GM12878 (cell line): ENCODE results near the gene MRPL20. TPM values are rescaled to one million over a fixed set of nuclear protein-coding genes. Genes with fewer than 3 reads are reported as not detected.
"Not testable (repeated sequence)": the region's sequence is repeated elsewhere in the genome, so short reads cannot be mapped to it uniquely, and the experiment has no call there.

Experiments
- ATAC-seq: fragments of 200-7000 bp; cut with Tn5 transposase; 3 replicates; pipeline ENCODE4 v1.9.1; 2020; ENCODE audit warnings: mild to moderate bottlenecking, moderate library complexity
- BruUV-seq: library from RNA; stranded (reverse); fragments of 400-500 nt; replicated peaks from 2 replicates; lab custom pipeline; 2021; lab: Mats Ljungman, UMichigan
- CTCF ChIA-PET: fragments of 300-600 bp; sonication (Branson Sonifier 250); formaldehyde crosslinking; extraction: SDS; loops from one replicate; lab custom pipeline; 2021; ENCODE audit warnings: inconsistent platforms; lab: Yijun Ruan, JAX
- POLR2A ChIA-PET: fragments of 350-600 bp; formaldehyde crosslinking; extraction: SDS; loops from one replicate; lab custom pipeline; 2021; ENCODE audit warnings: inconsistent platforms; lab: Charles Lee
- RAD21 ChIA-PET: fragments of 300-600 bp; sonication (Branson Sonifier 250); formaldehyde crosslinking; loops from one replicate; lab custom pipeline; 2023; ENCODE audit warnings: antibody characterized with exemption; ENCODE audit not compliant: unreplicated experiment; lab: Charles Lee
- SMC1A ChIA-PET: fragments of 300-600 bp; sonication (Branson Sonifier 250); formaldehyde crosslinking; loops from one replicate; lab custom pipeline; 2023; ENCODE audit not compliant: unreplicated experiment, uncharacterized antibody; lab: Charles Lee
- DNase-seq: peaks from one replicate; pipeline ENCODE4 v3.0.0-alpha.2; 2011; ENCODE audit warnings: low read depth, low spot score
- FAIRE-seq: peaks from 3 replicates; lab custom pipeline; 2011; peaks lifted over from hg19 to GRCh38; lab: Jason Lieb, UNC
- H2AFZ ChIP-seq: 2 replicates; pipeline ENCODE4 v1.6.0; 2011; ENCODE audit warnings: low read depth, low read length, control low read depth; ENCODE audit not compliant: control insufficient read depth
- H3K27ac ChIP-seq: 2 replicates; pipeline ENCODE4 v1.5.1; 2011; ENCODE audit warnings: control low read depth; ENCODE audit not compliant: control insufficient read depth, insufficient read depth
- H3K27me3 ChIP-seq, 2 experiments: replicated peaks in 1 of 2; 2 replicates each; pipeline versions ENCODE4 v1.6.0 to v1.6.1; 2011; ENCODE audit warnings: low read length in 1 of 2; ENCODE audit not compliant: control insufficient read depth in 2 of 2, insufficient read depth in 2 of 2
- H3K36me3 ChIP-seq, 2 experiments: 2 replicates each; pipeline ENCODE4 v1.5.1; 2011; ENCODE audit warnings: low read length in 1 of 2; ENCODE audit not compliant: control insufficient read depth in 2 of 2, insufficient read depth in 2 of 2
- H3K4me1 ChIP-seq: 2 replicates; pipeline ENCODE4 v1.6.1; 2011; ENCODE audit warnings: mild to moderate bottlenecking, low read length, moderate library complexity, mixed read lengths; ENCODE audit not compliant: control insufficient read depth, insufficient read depth
- H3K4me2 ChIP-seq: 2 replicates; pipeline ENCODE4 v1.6.0; 2011; ENCODE audit warnings: control low read depth; ENCODE audit not compliant: control insufficient read depth, insufficient read depth
- H3K4me3 ChIP-seq: fragments of 200-600 bp; sonication (generic); 2 replicates; pipeline ENCODE4 v1.5.1; 2016
- H3K79me2 ChIP-seq: 2 replicates; pipeline ENCODE4 v1.6.0; 2011; ENCODE audit warnings: low read length; ENCODE audit not compliant: control insufficient read depth, insufficient read depth
- H3K9ac ChIP-seq: 2 replicates; pipeline ENCODE4 v1.8.0; 2011; ENCODE audit warnings: low read length, control low read depth, mixed read lengths; ENCODE audit not compliant: control insufficient read depth, insufficient read depth
- H3K9me3 ChIP-seq: replicated peaks from 3 replicates; pipeline ENCODE4 v1.5.1; 2011; ENCODE audit warnings: mild to moderate bottlenecking, low read length; ENCODE audit not compliant: control insufficient read depth, insufficient read depth
- H4K20me1 ChIP-seq: 2 replicates; pipeline ENCODE4 v1.6.0; 2011; ENCODE audit not compliant: control insufficient read depth, insufficient read depth
- CBFB ChIP-seq: IDR thresholded peaks from 2 replicates; pipeline ENCODE4 v1.6.1; 2016; ENCODE audit warnings: antibody characterized with exemption, low read depth
- FOS ChIP-seq: IDR thresholded peaks from 3 replicates; pipeline ENCODE4 v1.6.1; 2011; ENCODE audit warnings: borderline replicate concordance; ENCODE audit not compliant: insufficient read length; ENCODE audit errors: extremely low read depth
- NKRF ChIP-seq: fragments of 450-650 bp; conservative IDR thresholded peaks from 2 replicates; pipeline ENCODE4 v1.6.1; 2017; ENCODE audit warnings: mild to moderate bottlenecking, moderate library complexity
- SIX5 ChIP-seq: IDR thresholded peaks from 2 replicates; pipeline ENCODE4 v1.6.1; 2011; ENCODE audit warnings: mild to moderate bottlenecking, low read depth, low read length, moderate library complexity; ENCODE audit not compliant: severe bottlenecking
- USF1 ChIP-seq: IDR thresholded peaks from 2 replicates; pipeline ENCODE4 v1.6.1; 2011; ENCODE audit warnings: borderline replicate concordance, low read depth, mild to moderate bottlenecking, moderate library complexity, mixed read lengths, low read length; ENCODE audit not compliant: insufficient read depth; ENCODE audit errors: extremely low read length
- ZNF687 ChIP-seq: fragments of 450-650 bp; IDR thresholded peaks from 2 replicates; pipeline ENCODE4 v1.6.1; 2017; ENCODE audit warnings: mild to moderate bottlenecking, moderate library complexity
- WGBS: methylation state at CpG from one replicate; pipeline ENCODE4 v1.1.6; 2016; ENCODE audit warnings: low lambda C conversion rate; ENCODE audit not compliant: insufficient replicate concordance, insufficient coverage; ENCODE audit errors: missing lambda C conversion rate; 5-methylcytosine and 5-hydroxymethylcytosine counted together
- in situ Hi-C: fragments of 300-500 bp; cut with MboI; formaldehyde crosslinking; loops from 9 replicates; pipeline ENCODE4 v1.14.3; 2018; ENCODE audit warnings: mixed read lengths
- intact Hi-C: fragments of 100-400 bp; cut with micrococcal nuclease; formaldehyde crosslinking; loops from one replicate; pipeline ENCODE4 v1.14.2; 2022; ENCODE audit not compliant: unreplicated experiment
- polyA plus RNA-seq, 11 experiments: library from polyadenylated mRNA; depleted of rRNA in 4 of 11; unstranded in 6 of 11; stranded (reverse) in 5 of 11; fragments of >200 nt; fragmentation: Nextera tagmentation in 4 of 11; fragmentation: Illumina TruSeq in 1 of 11; extraction: Ambion mirVana in 4 of 11; extraction: Trizol in 1 of 11; gene quantifications; 1 replicate in 1 of 11; 2 replicates in 10 of 11; pipeline versions ENCODE4 v1.2.1 to v1.2.3, GENCODE V29; 2011 to 2016; ENCODE audit warnings: inconsistent platforms in 2 of 11, missing spikeins in 2 of 11, low read depth in 1 of 11
- total RNA-seq, 4 experiments: library from RNA; depleted of rRNA in 3 of 4; stranded (reverse); fragments of >200 nt in 3 of 4; fragmentation: Illumina TruSeq in 1 of 4; extraction: Trizol in 1 of 4; gene quantifications; 2 replicates each; pipeline versions ENCODE4 v1.2.1 to v1.2.3, GENCODE V29; 2013 to 2021

MRPL20 gene
- total and polyA plus RNA-seq, 10 of the 15 experiments (the other 5 are each of a cell fraction or from before 2014, with no cell fraction given), result 129 to 525 (median 255) TPM

- TF ChIP-seq FOS (no peak), CBFB (peak; percentile 67), USF1 (peak; percentile 45), ZNF687 (peak; percentile 99), NKRF (peak; percentile 65), SIX5 (peak; percentile 80)
- TF ChIP-seq, all 136 proteins: peak for 60
These were observed at the start of gene MRPL20 (continued) for GRCh38 chr1:1406821-1407635.

GRCh38 chr1:1456683-1457255 lies 49.7 kb upstream of the MRPL20 start:
- CTCF ChIA-PET, H3K27ac ChIP-seq, ATAC-seq, H3K79me2 ChIP-seq, H2AFZ ChIP-seq, H3K36me3 ChIP-seq, intact Hi-C loops, H4K20me1 ChIP-seq, in situ Hi-C loops, RAD21 ChIA-PET, SMC1A ChIA-PET, H3K9me3 ChIP-seq, POLR2A ChIA-PET, H3K27me3 ChIP-seq, FAIRE-seq, H3K9ac ChIP-seq, H3K4me2 ChIP-seq, H3K4me1 ChIP-seq, H3K4me3 ChIP-seq, BruUV-seq, DNase-seq: not testable (repeated sequence)
- 57% methylated on average over 19 of the region's 22 CpGs for WGBS

- H3K9me3 ChIP-seq, in situ Hi-C loops, ATAC-seq, H3K4me1 ChIP-seq, POLR2A ChIA-PET, SMC1A ChIA-PET, H3K27me3 ChIP-seq, RAD21 ChIA-PET, H3K79me2 ChIP-seq, H3K27ac ChIP-seq, FAIRE-seq, H4K20me1 ChIP-seq, H3K4me2 ChIP-seq, H2AFZ ChIP-seq, H3K9ac ChIP-seq, H3K36me3 ChIP-seq, intact Hi-C loops, DNase-seq, CTCF ChIA-PET, H3K4me3 ChIP-seq, BruUV-seq: not testable (repeated sequence)
- 80% methylated on average over 1 of the region's 15 CpGs for WGBS
These were observed 48.8 kb upstream of the MRPL20 start for GRCh38 chr1:1455934-1456333.
